ENCODE results near the gene MAGIX. TPM values are rescaled to one million over a fixed set of nuclear protein-coding genes. Genes with fewer than 3 reads are reported as not detected.
A peak's percentile ranks its signal among the peaks of the same experiment; 100 is the strongest.

Gene MAGIX
- polyA plus RNA-seq, 1 of the 3 experiments (the other 2 are of a cell fraction), result 1.1 TPM

DNA sequence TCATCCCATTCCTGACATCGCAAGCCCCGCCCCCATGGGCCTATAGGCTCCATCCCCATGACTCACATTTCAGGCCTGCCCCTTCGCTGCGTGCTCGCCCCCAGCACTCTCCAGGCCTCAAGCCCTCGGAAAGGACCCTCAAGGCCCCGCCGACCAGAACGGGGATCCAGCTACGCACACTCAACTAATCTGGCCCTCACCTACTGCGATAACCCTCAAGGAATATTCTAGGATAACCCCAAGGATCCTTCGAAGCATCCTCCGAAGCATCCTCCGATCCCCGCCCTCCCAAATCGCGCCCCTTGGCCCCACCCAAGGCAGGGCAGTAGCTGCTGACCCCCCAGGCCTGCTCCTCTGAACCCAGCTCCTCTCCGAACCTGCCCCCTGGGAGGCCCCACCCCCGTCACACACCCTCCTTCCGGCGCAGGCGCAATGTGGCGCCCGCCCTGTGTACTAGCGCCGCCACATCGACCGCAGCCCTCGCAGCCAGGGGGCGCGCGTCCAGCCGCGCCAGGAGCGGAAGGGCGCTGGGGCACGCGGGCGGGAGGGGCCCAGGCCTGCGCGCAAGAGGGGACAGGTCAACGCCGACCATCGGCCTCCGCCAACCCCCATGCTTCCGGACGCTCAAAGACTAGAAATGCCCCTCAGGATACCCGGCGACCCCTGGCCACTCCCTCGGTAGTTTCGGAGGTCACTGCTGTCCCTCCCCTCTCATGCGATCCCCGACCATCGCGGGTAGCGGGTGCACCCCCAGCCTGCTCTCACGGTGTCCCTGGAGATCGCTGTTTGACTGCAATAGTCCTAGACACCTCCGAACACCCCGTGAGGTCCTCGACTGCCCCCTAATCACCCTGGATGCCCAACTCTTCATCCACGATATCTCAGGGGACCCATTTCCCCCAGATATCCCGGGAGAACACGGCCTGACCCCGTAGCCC is 6.4 kb upstream of the MAGIX start (continued):
- TF ChIP-seq, protein P1, sequence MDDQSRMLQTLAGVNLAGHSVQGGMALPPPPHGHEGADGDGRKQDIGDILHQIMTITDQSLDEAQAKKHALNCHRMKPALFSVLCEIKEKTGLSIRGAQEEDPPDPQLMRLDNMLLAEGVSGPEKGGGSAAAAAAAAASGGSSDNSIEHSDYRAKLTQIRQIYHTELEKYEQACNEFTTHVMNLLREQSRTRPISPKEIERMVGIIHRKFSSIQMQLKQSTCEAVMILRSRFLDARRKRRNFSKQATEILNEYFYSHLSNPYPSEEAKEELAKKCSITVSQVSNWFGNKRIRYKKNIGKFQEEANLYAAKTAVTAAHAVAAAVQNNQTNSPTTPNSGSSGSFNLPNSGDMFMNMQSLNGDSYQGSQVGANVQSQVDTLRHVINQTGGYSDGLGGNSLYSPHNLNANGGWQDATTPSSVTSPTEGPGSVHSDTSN (IDR thresholded peaks at IDR 0.05), result no peak
- TF ChIP-seq, protein P2, sequence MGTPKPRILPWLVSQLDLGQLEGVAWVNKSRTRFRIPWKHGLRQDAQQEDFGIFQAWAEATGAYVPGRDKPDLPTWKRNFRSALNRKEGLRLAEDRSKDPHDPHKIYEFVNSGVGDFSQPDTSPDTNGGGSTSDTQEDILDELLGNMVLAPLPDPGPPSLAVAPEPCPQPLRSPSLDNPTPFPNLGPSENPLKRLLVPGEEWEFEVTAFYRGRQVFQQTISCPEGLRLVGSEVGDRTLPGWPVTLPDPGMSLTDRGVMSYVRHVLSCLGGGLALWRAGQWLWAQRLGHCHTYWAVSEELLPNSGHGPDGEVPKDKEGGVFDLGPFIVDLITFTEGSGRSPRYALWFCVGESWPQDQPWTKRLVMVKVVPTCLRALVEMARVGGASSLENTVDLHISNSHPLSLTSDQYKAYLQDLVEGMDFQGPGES (IDR thresholded peaks at IDR 0.05; ENCODE audit: low read depth, low read length), result no peak
- TF ChIP-seq TEAD4 (IDR thresholded peaks at IDR 0.05; ENCODE audit: borderline replicate concordance, insufficient read depth), result no peak
- TF ChIP-seq RCOR1 (IDR thresholded peaks at IDR 0.05; ENCODE audit: low read length), result no peak
- no peak for TF ChIP-seq FOXJ3 (CRISPR knock-in tag; IDR thresholded peaks at IDR 0.05)
- peak; percentile 51 for TF ChIP-seq POLR2AphosphoS5 (IDR thresholded peaks at IDR 0.05; ENCODE audit: low read depth, low read length)
- no peak for TF ChIP-seq SIN3A (IDR thresholded peaks at IDR 0.05; ENCODE audit: borderline replicate concordance, low read depth, low read length)
- TF ChIP-seq, protein P3, sequence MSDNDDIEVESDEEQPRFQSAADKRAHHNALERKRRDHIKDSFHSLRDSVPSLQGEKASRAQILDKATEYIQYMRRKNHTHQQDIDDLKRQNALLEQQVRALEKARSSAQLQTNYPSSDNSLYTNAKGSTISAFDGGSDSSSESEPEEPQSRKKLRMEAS (IDR thresholded peaks at IDR 0.05; ENCODE audit: low read depth), result peak; percentile 67; the same call in 1 of the 2 replicates
- TF ChIP-seq SMC3 (IDR thresholded peaks at IDR 0.05; ENCODE audit: low read depth, low read length), result no peak; the same call in 1 of the 2 replicates
- TF ChIP-seq, protein P4, sequence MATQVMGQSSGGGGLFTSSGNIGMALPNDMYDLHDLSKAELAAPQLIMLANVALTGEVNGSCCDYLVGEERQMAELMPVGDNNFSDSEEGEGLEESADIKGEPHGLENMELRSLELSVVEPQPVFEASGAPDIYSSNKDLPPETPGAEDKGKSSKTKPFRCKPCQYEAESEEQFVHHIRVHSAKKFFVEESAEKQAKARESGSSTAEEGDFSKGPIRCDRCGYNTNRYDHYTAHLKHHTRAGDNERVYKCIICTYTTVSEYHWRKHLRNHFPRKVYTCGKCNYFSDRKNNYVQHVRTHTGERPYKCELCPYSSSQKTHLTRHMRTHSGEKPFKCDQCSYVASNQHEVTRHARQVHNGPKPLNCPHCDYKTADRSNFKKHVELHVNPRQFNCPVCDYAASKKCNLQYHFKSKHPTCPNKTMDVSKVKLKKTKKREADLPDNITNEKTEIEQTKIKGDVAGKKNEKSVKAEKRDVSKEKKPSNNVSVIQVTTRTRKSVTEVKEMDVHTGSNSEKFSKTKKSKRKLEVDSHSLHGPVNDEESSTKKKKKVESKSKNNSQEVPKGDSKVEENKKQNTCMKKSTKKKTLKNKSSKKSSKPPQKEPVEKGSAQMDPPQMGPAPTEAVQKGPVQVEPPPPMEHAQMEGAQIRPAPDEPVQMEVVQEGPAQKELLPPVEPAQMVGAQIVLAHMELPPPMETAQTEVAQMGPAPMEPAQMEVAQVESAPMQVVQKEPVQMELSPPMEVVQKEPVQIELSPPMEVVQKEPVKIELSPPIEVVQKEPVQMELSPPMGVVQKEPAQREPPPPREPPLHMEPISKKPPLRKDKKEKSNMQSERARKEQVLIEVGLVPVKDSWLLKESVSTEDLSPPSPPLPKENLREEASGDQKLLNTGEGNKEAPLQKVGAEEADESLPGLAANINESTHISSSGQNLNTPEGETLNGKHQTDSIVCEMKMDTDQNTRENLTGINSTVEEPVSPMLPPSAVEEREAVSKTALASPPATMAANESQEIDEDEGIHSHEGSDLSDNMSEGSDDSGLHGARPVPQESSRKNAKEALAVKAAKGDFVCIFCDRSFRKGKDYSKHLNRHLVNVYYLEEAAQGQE (IDR thresholded peaks at IDR 0.05; ENCODE audit: low read depth, low read length), result no peak
- TF ChIP-seq TAF1 (IDR thresholded peaks at IDR 0.05; ENCODE audit: borderline replicate concordance, low read depth, low read length), result peak; percentile 20; the same call in 1 of the 2 replicates
- TF ChIP-seq, protein P5, sequence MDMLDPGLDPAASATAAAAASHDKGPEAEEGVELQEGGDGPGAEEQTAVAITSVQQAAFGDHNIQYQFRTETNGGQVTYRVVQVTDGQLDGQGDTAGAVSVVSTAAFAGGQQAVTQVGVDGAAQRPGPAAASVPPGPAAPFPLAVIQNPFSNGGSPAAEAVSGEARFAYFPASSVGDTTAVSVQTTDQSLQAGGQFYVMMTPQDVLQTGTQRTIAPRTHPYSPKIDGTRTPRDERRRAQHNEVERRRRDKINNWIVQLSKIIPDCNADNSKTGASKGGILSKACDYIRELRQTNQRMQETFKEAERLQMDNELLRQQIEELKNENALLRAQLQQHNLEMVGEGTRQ (IDR thresholded peaks at IDR 0.05; ENCODE audit: borderline replicate concordance, low read depth, low read length), result no peak
- no peak for TF ChIP-seq TCF12 (IDR thresholded peaks at IDR 0.05)
- TF ChIP-seq MXI1 (IDR thresholded peaks at IDR 0.05; ENCODE audit: low read depth, low read length), result no peak
- TF ChIP-seq JUND (IDR thresholded peaks at IDR 0.05), result no peak

Measured in SK-N-SH (cell line).